ENCODE results near the gene DISC1. TPM values are rescaled to one million over a fixed set of nuclear protein-coding genes. Genes with fewer than 3 reads are reported as not detected.
A peak's percentile ranks its signal among the peaks of the same experiment; 100 is the strongest.

The DISC1 gene
- polyA plus RNA-seq, 3 donors = 5.5 to 14.7 (median 5.8) TPM

GRCh38 chr1:231778009-231778719, 151.6 kb downstream of the DISC1 start:
- peaks cover 86 to 96% of the 10 kb centered on the region in 2 donors for H3K4me1 ChIP-seq (ENCODE audit: control insufficient read depth in 1 of 2, insufficient read depth in 2 of 2, low read length in 2 of 2)
- intact Hi-C loops (cut with micrococcal nuclease) = no loop called here
- H3K4me2 ChIP-seq (replicated peaks; ENCODE audit: extremely low read depth, low read length, poor library complexity, severe bottlenecking) = peak overlapping the region; percentile 61
- H3K9me3 ChIP-seq (replicated peaks in 1 of 2; ENCODE audit: control insufficient read depth in 1 of 2, insufficient read depth in 1 of 2, low read length in 2 of 2) = no peaks in the 10 kb centered on the region
- Mint-ChIP-seq H3K4me1 (peaks cover 92% of the 10 kb centered on the region), H3K36me3 (peaks cover 12 to 20% of the 10 kb centered on the region in 2 donors), H3K27me3 (ENCODE audit: low read depth in 3 of 3) (no peaks in the 10 kb centered on the region), H3K9me3 (peaks cover 0 to 2% (median 0%) of the 10 kb centered on the region in 7 donors), H3K27ac (peak overlapping the region; percentile 89 to 96 (median 94)), H3K4me3 (peak overlapping the region; percentile 24 to 80)
- H3K27me3 ChIP-seq (ENCODE audit: control insufficient read depth in 2 of 2, insufficient read depth in 2 of 2, low read length in 2 of 2) = no peaks in the 10 kb centered on the region
- H3K79me2 ChIP-seq (ENCODE audit: insufficient read depth, low read length) = peaks cover 51% of the 10 kb centered on the region
- 6% methylated on average over 3 of the region's 9 CpGs for WGBS (ENCODE audit: insufficient coverage)
- no peaks in the 10 kb centered on the region for H3K36me3 ChIP-seq (replicated peaks in 1 of 2; ENCODE audit: control insufficient read depth in 1 of 2, insufficient read depth in 2 of 2, low read length in 2 of 2)
- no peak for TF ChIP-seq CTCF (IDR thresholded peaks at IDR 0.05)
- no peak overlapping the region for H2AFZ ChIP-seq (ENCODE audit: insufficient read depth, low read depth, low read length, poor library complexity, severe bottlenecking)
- peak; percentile 35 to 77 (median 45) for DNase-seq
- H3K4me3 ChIP-seq (replicated peaks in 1 of 3; ENCODE audit: low read depth in 2 of 3, low read length in 3 of 3) = peak overlapping the region in 2 of 3 experiments; percentile 7 to 46
- H3K9ac ChIP-seq (ENCODE audit: insufficient read depth, low read length, poor library complexity, severe bottlenecking) = peak overlapping the region; percentile 34
- peak overlapping the region; percentile 83 to 85 for H3K27ac ChIP-seq (ENCODE audit: low read depth in 1 of 2, low read length in 2 of 2)
- H4K20me1 ChIP-seq (ENCODE audit: insufficient read depth, low read length) = peaks cover 14% of the 10 kb centered on the region

GRCh38 chr1:231779081-231779480, 152.5 kb downstream of the DISC1 start:
- peaks cover 9 to 18% of the 10 kb centered on the region in 2 donors for H3K36me3 Mint-ChIP-seq
- no peak for TF ChIP-seq CTCF (IDR thresholded peaks at IDR 0.05)
- no peaks in the 10 kb centered on the region for H3K27me3 ChIP-seq (ENCODE audit: control insufficient read depth in 2 of 2, insufficient read depth in 2 of 2, low read length in 2 of 2)
- intact Hi-C loops (cut with micrococcal nuclease) = no loop called here
- H3K9me3 Mint-ChIP-seq = peaks cover 0 to 2% (median 0%) of the 10 kb centered on the region in 7 donors
- H3K27me3 Mint-ChIP-seq (ENCODE audit: low read depth in 3 of 3) = no peaks in the 10 kb centered on the region
- H3K79me2 ChIP-seq (ENCODE audit: insufficient read depth, low read length) = peaks cover 56% of the 10 kb centered on the region
- H3K4me1 Mint-ChIP-seq = peaks cover 90% of the 10 kb centered on the region
- peak overlapping the region in 6 of 7 donors; percentile 89 to 95 (median 94) for H3K27ac Mint-ChIP-seq
- H3K36me3 ChIP-seq (replicated peaks in 1 of 2; ENCODE audit: control insufficient read depth in 1 of 2, insufficient read depth in 2 of 2, low read length in 2 of 2) = no peaks in the 10 kb centered on the region
- no peaks in the 10 kb centered on the region for H3K9me3 ChIP-seq (replicated peaks in 1 of 2; ENCODE audit: control insufficient read depth in 1 of 2, insufficient read depth in 1 of 2, low read length in 2 of 2)
- H4K20me1 ChIP-seq (ENCODE audit: insufficient read depth, low read length) = peaks cover 14% of the 10 kb centered on the region
- H3K4me2 ChIP-seq (replicated peaks; ENCODE audit: extremely low read depth, low read length, poor library complexity, severe bottlenecking) = no peak overlapping the region
- no peak overlapping the region for H3K4me3 ChIP-seq (replicated peaks in 1 of 3; ENCODE audit: low read depth in 2 of 3, low read length in 3 of 3)
- H2AFZ ChIP-seq (ENCODE audit: insufficient read depth, low read depth, low read length, poor library complexity, severe bottlenecking) = no peak overlapping the region
- peak overlapping the region in 1 of 2 donors; percentile 80 for H3K4me3 Mint-ChIP-seq
- DNase-seq = no peak
- H3K27ac ChIP-seq (ENCODE audit: low read depth in 1 of 2, low read length in 2 of 2) = peak overlapping the region; percentile 83 to 85
- H3K4me1 ChIP-seq (ENCODE audit: control insufficient read depth in 1 of 2, insufficient read depth in 2 of 2, low read length in 2 of 2) = peaks cover 79 to 96% of the 10 kb centered on the region in 2 donors
- no peak overlapping the region for H3K9ac ChIP-seq (ENCODE audit: insufficient read depth, low read length, poor library complexity, severe bottlenecking)
- 100% methylated on average over 1 of the region's 3 CpGs for WGBS (ENCODE audit: insufficient coverage)

Measured in CD14-positive monocyte (primary cell).